IPS-18c (cell line): ENCODE data around the gene ZNF132.

Experiments
- H3K4me3 ChIP-seq: 2 replicates; pipeline ENCODE4 v1.7.0; 2013; ENCODE audit warnings: low read depth, mild to moderate bottlenecking, low read length, moderate library complexity; ENCODE audit not compliant: insufficient read depth
- H3K9me3 ChIP-seq: one replicate; pipeline ENCODE4 v1.6.1; 2013; ENCODE audit warnings: mild to moderate bottlenecking, low read length, moderate library complexity; ENCODE audit not compliant: control insufficient read depth, insufficient read depth

Gene ZNF132

DNA sequence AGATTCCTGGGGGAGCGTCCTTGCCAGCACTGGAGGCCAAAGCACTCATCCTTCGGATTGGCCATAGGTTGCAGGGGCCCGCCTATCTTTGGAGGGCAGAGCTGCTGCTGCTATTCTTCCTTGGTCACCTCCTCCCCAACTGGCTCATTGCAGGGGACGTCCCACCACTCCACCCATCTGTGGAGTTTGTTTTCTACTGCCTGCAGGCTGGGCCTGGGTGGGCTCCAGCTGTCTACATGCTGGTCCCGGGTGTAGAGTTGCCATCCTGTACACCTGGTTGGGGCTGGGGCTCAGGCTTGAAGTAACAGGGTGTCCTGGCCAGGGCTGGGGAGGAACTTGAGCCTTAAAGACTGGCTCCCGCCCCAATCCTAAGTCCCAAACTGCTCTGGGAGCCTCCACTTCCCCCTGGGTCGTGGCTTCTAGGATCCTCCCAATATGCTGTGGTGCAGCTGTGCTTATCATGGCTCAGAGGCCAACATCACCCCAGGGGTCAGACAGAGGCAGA is 42.4 kb downstream of the ZNF132 start:
- Histone ChIP-seq H3K9me3 (no peaks in the 10 kb centered on the region), H3K4me3 (peak overlapping the region; percentile 3; the same call in 1 of the 2 replicates)

DNA sequence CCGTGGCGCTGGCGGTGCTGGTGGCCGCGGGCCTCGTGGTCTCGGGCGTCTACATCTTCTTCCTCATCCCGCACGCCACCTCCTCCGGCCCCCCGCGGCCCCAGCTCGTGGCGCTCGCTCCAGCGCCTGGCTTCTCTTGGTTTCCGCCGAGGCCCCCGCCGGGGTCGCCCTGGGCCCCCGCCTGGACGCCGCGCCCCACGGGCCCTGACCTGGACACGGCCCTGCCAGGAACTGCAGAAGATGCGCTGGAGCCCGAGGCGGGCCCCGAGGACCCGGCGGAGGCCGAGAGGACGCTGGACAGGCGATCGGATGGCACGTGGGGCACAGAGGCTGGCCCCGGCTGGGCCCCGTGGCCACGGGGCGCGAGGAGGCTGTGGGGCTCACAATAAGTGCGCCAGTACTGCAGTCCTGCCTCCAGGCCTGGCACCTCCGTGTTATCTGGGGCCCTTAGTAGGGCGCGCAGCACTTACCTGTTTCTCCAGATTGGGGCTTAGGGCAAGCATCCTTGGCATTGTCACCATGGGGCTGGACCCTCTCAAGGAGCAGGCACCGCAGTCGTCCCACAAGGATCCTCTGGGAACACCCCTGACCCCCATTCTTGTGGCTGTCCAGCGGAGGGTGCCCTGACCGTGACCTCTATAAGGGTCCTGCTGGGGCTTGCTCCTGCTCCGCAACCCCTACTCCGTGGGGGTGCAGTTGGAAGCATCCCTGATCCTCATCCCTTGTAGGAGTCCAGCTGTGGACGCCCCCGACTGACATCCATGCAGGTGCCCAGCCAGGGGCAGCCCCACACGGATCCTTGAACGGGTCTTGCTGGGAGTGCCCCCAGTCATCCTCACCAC is 43.0 kb downstream of the ZNF132 start:
- H3K9me3 ChIP-seq: no peaks in the 10 kb centered on the region
- peak overlapping the region; percentile 36 for H3K4me3 ChIP-seq

DNA sequence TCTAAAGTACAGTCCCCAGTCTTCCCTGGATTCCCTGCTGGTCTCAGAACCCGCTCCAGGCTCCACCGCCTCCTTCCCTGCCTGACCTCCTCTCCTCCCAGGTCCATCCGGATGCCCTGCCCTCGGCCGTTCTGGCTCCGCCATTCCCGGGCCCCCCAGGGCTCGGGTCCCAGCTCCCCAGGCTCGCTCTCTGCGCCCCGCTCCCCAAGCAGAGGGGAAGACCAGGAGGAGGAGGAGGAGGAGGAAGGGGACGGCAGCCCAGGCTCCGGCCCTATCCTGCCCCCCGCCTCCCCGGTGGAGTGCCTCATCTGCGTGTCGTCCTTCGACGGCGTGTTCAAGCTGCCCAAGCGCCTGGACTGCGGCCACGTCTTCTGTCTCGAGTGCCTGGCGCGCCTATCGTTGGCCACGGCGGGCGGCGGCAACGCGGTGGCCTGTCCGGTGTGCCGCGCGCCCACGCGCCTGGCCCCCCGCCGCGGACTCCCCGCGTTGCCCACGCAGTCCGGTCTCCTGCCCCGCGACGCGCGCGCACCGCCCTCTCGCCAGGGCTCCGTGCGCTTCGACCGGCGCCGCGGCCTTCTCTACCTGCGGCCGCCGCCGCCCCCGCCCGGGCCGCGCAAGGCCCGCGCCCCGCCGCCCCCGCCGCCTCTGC is 43.9 kb downstream of the ZNF132 start:
- peak overlapping the region; percentile 49 for H3K4me3 ChIP-seq
- H3K9me3 ChIP-seq: no peaks in the 10 kb centered on the region

DNA sequence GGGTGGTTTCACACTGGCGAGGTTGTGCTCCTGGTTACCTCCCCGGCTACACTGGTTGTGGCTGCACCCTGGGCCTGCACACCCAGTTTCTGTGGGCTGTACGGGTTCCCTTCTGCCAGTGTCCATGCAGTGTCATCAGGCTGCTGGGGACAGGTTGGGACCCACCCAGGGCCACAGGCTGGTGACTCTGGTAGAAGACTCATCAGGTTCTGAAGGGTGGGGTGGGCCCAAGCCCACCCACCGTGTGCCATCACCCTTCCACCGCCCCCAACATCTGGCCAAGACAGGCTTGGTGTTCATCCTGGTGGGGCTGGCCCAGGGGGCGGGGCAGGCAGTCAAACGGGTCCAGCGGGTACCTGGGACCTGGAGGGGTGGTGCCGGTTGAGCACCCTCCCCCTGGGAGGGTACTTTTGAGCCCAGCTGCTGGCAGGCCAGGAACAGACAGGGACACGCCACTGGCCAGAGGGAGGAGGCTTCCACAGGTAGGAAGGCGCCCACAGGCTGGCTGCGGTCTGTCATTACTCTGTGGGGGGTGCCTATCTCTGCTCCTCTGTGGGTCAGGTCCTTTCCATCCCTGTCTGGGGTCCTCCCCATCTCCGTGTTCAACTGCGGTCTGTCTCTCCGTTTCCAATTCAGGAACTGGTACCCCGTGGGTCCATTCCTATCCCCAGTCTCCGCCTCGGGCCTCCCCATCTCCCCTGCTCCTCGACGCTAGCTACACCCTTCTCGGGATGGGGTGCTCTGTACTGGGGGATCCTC is 44.6 kb downstream of the ZNF132 start, which contains the start of gene RNF225:
TSS of gene RNF225 (plus strand) at position 437 of the 759 bp plus-strand sequence. CDS start 434 bp downstream, outside the sequence.
- Histone ChIP-seq H3K4me3 (peak within 1 kb of the TSS; percentile 49), H3K9me3 (no peaks in the 10 kb centered on the region)

DNA sequence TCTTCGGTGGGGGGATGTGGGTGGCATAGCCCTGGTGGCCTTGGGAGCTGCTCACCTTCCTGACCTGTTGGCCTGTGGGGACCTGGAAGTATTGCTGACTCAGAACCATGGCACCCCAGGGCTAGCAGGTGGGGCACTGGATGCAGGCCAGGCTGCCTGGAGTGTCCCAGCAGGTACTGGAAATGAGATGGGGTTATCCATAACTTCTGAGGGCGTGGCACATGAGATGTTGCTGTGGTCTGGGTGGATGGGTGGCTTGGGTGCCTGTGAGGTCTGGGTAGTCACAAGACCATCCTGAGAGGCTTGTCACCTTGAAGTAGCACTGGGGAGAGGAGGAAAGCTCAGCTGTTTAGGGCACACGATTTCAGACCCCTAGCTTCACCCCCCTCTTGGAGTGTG is 45.1 kb downstream of the ZNF132 start:
- Histone ChIP-seq H3K9me3 (no peaks in the 10 kb centered on the region), H3K4me3 (no peak overlapping the region)

DNA sequence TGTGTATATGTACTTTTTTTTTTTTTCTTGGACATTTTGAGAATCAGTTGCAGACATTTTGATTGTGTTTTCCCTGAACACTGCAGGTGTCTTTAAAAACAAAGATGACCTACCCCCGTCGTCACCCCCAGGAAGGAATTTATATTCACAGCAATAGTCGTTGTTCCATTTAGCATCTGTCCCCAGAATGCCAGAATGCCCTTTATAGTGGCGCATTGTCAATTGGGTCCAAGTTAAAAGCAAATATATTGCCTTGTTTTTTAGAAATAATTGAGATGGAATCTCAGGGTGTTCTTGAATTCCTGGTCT is 46.3 kb downstream of the ZNF132 start:
- no peaks in the 10 kb centered on the region for H3K9me3 ChIP-seq

DNA sequence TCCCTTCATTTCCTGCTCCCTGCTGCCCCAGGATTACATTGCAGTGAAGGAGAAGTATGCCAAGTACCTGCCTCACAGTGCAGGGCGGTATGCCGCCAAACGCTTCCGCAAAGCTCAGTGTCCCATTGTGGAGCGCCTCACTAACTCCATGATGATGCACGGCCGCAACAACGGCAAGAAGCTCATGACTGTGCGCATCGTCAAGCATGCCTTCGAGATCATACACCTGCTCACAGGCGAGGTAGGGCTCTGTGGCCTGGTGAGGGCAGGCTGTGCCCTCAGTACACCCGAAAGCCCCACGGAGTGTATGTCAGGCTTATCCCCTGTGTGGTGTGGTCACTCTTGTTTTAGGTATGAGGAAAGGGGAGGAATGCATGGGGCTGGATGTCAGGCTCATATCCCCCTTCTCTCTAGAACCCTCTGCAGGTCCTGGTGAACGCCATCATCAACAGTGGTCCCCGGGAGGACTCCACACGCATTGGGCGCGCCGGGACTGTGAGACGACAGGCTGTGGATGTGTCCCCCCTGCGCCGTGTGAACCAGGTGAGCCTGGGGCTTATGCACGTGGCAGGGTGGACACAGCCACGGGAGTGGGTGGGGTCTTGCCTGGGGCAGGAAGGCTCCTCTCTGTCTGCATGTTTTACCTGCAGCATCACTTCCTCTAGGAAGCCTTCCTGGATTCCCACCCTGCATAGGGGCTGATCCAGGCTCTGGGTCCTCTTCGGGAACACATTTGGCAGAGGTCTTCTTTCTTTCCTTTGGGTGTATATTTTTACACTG is 46.8 kb downstream of the ZNF132 start:
- Histone ChIP-seq H3K4me3 (no peak overlapping the region), H3K9me3 (no peaks in the 10 kb centered on the region)

More for the DNA sequence above, 46.3 kb downstream of the ZNF132 start:
- no peak overlapping the region for H3K4me3 ChIP-seq

DNA sequence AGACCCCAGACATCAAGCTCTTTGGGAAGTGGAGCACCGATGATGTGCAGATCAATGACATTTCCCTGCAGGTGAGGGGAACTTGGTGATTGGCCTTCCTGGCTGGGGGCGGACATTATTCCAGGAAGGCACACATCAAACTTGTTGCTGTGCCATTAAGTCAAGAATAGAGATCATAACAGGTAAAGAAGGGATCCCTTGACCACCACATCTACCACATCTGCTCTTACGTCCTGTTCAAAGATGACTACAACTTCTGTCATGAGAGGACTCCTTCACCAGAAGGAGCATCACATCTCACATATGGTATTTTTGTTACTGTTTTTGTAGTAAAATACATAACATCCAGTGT is 51.8 kb downstream of the ZNF132 start:
- Histone ChIP-seq H3K4me3 (peak overlapping the region; percentile 52), H3K9me3 (no peaks in the 10 kb centered on the region)

DNA sequence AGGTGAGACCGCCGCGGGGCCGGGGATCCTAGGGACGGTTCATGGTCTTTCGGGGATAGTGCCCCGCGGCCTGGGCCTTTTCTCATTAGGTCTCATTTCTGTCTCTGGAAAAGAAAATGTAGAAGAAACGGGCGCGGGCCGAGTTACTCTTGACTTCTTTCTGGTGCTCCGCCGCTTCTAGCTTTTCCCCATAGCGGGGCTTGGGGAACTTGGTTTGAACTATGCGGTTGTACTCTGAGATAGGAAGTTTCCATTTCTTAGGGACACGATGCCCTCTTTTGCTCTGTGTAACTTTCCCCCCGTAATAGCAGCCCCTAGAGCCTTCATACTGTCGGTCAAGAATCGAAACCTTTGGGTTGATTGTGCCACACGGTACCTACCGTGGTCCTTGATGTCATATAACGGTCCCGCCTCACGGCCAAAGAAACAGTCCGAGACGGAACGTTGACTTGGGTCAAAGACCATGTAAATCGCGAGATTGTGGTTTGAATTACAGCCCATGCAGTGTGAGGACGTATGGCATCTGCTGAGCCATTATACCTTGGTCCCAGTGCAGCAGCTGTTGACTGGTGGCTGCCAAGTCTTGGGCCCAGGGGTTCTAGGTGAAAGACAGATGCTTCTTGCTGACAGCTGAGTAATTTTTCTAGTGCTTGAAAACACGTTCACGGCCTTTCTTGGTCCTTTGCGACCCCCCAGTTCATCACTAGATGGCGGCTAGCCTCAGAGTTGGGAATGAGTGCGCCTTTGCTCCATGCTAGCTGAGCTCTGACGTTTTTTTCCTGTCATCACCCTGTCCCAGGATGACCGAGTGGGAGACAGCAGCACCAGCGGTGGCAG is 52.4 kb downstream of the ZNF132 start:
- H3K4me3 ChIP-seq: peak overlapping the region; percentile 52
- no peaks in the 10 kb centered on the region for H3K9me3 ChIP-seq

DNA sequence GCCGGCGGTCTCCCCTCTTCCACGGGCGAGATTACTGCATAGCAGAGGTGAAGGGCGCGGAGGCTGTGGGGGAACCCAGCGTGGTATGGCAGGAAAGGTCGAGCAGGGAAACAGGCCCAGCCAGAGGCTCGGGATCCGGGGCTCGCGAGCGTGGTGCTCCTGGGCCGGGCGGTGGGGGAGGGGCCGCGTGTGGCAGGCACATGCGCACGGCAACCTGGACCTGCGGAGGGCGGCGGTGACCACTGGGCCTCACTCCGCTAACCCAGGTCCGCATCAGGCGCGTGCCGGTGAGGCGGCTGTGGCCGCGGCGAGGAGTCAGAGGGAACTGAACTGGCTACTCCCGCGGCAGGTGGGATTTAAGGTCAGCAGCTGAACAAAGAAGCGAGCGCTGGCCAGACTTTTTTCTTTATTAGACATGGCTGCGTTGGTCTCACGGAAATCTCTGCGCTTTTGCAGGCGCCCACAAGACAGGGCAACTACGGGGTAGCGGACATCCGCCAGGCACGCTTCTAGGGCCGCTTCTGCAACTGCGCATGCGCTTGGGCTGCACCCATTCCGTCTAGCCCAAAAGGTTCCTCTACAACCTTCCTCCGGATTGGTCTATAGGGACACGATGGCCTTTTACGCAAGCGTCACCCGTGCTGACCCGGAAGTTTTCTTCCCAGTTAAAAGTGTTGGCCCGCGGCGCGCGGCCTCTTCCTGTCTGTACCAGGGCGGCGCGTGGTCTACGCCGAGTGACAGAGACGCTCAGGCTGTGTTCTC is 53.2 kb downstream of the ZNF132 start, which contains the start of gene RPS5:
TSS of gene RPS5 (plus strand) at position 694 of the 762 bp plus-strand sequence. CDS start 869 bp downstream, outside the sequence.
- Histone ChIP-seq H3K4me3 (peak within 1 kb of the TSS; percentile 85), H3K9me3 (no peaks in the 10 kb centered on the region)

DNA sequence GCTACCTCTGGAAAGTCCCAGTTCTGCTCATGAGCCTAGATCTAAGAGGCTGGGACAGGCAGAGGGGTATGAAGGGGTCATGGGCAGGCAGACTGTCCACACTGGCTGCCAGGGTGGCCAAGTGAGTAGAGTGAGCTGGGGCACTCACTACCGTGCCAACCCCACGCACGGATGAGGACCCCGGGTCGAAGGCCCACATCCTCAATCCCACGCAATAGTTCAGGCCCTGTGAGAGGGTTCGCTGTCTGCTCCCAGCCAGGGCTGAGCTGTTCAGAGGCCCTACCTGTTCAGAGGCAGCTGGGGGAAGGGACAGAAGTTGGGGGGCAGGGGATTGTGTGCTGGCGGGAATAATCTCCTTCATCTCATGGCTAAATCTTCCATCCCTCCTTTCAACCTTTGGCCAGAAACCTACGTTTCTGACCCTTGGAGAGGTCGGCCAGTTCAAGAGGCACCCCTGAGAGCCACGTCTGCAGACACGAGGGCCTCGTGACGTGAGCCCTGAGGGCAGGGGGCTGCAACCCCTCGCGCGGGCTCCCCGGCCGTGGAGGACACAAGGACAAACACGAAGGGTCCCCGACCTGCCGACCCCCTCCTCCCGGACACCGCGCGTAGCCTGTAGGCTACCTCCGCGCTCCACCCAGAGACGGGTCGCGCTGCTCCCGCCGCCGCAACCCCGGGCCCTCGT is 53.9 kb downstream of the ZNF132 start:
- H3K9me3 ChIP-seq: no peaks in the 10 kb centered on the region
- peak overlapping the region; percentile 85 for H3K4me3 ChIP-seq

DNA sequence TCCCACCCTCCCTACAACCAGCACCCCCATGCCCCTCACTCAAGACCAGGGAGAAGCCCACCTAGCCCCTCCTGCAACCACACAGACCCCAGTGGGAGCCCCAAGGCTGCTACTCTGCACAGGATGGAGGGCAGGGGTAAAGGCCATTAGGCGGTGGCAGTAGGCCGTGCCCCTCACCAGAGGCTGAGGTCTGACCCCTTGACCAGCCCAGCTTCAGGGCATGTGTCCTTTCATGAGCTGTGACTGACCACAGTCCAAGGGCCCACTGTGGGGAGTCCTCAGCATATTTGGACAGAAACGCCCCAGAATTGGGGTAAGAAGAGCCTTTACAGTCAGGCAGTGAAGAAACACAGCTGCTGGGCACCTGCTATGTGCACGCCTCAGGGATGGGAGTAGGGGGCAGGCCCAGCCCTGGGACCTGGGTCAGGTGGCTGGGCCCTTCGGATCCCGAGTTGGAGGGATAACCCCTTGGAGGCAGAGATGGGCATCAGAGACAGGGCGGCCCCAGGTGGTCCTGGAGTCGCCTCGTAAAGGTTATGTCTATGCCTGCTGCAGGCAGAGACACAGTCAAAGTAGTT is 54.6 kb downstream of the ZNF132 start:
- Histone ChIP-seq H3K9me3 (no peaks in the 10 kb centered on the region), H3K4me3 (peak overlapping the region; percentile 85)

DNA sequence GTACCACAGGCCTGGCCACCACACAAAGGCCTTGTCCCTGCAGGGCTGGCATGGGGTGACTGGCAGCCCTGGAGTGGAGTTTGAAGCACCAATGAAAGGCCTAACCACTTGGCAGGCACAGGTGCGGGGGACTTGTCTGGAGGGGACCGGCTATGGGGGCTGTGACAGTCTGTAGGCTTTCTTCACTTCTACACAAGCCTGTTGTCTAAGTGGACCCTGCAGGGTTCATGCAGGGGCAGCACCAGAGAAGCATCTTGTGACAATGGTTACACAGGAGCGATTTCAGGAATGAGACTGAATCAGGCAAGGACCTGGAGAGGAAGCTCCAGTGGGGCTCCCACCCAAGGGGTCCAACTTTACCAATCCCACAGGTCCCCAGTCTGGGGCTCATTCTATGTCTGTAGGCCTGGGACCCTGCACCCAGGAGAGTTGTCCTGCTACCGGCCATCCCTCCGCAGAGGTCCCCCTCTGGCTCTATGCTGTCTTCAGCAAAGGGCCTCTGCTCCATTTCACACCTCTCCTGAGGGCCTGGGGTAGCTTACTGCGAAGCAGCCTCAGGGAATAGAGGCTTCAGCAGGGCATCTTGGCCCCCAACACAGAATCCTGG is 56.9 kb downstream of the ZNF132 start:
- H3K9me3 ChIP-seq: no peaks in the 10 kb centered on the region
- no peak overlapping the region for H3K4me3 ChIP-seq
